Fibroblast of skin of abdomen (primary cell): ENCODE results near the gene PISD.

Experiments
- DNase-seq: peaks from one replicate; pipeline ENCODE4 v3.0.0-alpha.2; 2013

PISD gene

GRCh38 chr22:31652911-31653684 is 8.9 kb downstream of the PISD start:
- DNase-seq, result no peak

- DNase-seq, result no peak
Observed at GRCh38 chr22:31652088-31652487, 9.9 kb downstream of the PISD start.

DNA sequence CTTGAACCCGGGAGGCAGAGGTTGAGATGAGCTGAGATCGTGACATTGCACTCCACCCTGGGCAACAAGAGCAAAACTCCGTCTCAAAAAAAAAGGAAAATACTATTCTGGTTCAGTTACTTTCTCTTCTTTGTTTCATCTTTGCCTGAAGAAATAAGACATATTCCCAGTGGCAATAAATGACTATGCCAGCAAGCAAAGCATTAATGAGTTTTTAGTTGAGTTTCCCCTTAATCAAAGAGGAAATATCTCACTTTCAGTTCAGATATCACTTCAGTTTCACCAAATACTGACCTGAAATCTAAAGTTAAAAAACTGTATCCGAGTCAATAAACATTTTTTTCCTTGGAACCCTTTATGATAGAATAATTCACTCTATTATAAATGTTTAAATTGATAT is 10.4 kb downstream of the PISD start:
- no peak for DNase-seq

DNA sequence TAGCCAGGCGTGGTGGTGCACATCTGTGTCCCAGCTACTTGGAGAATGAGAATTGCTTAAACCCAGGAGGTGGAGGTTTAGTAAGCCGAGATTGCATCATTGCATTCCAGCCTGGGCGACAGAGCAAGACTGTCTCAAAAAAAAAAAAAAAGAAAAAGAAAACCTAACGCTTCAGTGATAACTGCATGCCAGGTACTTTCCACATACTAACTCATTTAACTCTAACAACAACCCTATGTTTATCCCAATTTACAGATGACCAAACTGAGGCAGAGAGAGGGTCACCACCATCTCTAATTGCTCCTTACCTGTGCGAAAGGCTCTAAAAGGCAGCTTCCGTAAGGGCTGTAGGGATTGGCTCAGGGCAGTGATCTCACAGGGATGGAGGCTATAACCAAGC is 11.6 kb downstream of the PISD start:
- DNase-seq, result peak; percentile 88

- peak; percentile 78 for DNase-seq
Observed at GRCh38 chr22:31647523-31648320, 14.3 kb downstream of the PISD start.

DNA sequence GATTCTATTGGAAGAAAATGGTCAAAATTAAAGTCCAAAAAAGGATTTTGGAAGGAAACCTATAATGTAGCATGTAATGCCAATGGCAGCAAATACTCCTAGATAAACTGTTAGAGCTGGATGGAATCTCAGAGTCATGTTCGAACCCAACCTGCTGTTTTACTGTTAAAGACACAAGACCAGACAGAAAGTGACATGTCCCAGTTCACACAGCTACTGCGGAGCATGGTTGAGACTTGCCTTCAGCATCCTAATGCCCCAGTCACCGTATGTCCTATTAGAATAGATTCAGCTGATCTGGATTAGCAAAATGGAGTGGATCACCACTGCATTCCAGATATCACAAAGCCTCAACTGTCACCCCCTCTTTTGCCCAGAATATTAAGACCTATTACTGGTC is 14.9 kb downstream of the PISD start:
- no peak for DNase-seq

DNA sequence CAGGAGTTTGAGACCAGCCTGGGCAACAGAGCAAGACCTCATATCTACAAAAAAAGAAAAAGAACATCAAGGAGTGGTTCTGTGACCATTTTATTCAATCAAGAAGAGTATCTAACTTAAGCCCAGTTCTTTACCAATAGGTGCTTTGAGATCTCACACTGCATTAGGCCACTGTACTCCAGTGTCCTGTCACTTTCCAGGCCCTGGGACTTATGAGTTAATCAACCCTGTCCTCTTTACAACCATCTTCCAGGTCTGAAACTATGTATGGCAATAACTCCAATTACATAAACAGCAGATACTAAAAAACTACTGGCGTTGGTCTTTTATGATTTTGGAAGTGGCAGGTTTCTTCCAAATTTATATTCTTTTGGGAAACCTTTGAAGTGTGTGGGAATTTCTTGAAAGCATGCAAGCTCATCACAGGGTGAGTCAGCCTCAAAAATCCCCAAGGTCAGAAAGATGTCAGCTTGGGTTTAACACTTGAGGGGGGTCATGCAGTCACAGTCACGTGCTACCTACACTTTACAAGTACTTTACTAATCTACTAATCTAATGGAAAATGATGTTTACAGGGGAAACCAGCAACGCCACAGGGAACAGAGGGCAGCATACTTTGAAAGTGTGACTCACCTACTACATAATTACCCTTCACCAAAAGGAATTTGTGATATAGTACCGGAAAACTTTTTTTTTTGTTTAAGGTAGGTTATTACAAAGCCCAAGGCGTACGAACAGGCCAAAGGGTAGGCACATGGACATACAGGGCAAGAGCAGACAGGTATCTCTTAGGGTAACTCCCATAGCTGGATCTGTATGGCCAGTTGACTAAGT is 15.6 kb downstream of the PISD start:
- DNase-seq, result peak; percentile 88

- DNase-seq, result no peak
Observed at GRCh38 chr22:31639436-31640039, 22.5 kb downstream of the PISD start.

DNA sequence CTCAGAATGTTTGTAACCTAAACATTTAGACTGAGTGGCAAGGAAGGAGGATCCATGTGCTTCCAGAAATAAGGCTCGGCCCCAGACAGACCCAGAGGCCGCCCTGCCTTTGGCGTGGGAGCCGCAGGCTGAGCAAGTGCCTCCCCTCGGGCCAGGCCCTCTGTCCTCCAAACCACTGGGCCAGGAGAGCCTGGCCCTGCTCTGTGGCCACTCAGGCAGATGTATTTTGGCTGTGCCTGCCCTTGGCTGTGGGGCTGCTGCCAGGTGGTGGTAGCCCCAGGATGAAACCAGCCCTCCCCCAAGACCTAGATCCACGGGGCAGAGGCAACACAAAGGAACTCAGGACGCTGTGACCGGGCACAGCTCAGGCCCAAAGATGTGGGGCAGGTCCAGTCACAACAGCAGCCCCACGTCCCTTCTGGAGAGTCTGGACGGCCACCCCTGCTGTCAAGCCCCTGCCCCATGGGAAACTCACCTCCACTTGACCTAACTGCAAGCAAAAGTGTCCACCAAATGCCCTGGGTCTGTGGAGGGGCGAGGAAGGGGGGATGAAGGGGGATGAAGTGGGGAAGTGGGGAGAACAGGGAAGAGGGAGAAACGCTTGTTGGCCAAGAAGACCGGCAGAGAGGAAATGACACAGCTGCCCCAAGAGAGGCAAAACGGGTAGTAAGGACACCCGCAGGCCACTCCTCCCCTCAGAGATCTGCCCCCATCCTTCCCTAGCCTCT is 24.0 kb downstream of the PISD start:
- no peak for DNase-seq

DNA sequence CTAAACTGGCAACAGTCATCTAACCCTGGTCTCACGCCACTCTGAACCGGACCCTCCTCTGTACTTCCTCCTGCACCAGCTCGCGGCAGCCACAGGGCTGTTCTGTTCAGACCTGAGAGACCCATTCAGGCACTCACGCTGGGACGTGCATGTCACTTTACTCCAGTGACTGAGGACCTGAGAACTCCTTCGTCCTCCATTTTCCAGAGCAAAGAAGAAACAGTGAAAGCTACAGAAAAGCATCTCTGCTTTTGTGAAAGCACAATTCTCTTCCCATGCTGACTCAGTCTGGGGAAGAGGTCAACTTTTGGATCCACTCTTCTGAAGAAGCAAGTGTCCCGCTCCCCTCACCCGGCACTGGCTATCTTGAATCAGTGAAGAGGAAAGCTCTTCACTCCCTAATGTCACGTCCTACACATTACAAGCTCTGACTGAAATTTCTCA is 24.5 kb downstream of the PISD start:
- DNase-seq, result no peak

- DNase-seq, result no peak
Observed at GRCh38 chr22:31635638-31636306, 26.2 kb downstream of the PISD start.

GRCh38 chr22:31631436-31631835 is 30.6 kb downstream of the PISD start:
- DNase-seq, result no peak

GRCh38 chr22:31630331-31631329 is 31.4 kb downstream of the PISD start:
- DNase-seq, result peak; percentile 82

DNA sequence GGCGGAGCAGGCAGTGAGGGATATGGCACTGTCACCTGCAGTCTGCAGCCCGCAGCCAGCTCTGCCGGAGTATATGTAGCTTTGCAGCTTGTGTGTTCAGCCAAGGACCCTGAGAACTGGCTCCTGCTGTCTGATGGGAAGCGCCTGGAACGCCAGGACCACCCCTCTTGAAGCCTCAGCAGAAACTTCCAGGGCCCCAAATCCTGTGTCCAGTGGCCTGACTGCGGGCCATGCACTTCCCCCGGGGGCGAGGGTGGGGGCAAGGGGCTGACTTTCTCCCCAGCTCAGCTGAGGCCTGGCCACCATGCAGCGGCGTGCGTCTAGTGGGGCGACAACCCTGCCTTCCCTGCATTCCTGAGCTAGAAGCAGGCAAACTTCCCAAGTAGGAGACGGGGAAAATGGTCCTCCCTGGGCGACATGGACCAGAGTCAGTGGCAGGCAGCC is 32.3 kb downstream of the PISD start:
- DNase-seq, result no peak

DNA sequence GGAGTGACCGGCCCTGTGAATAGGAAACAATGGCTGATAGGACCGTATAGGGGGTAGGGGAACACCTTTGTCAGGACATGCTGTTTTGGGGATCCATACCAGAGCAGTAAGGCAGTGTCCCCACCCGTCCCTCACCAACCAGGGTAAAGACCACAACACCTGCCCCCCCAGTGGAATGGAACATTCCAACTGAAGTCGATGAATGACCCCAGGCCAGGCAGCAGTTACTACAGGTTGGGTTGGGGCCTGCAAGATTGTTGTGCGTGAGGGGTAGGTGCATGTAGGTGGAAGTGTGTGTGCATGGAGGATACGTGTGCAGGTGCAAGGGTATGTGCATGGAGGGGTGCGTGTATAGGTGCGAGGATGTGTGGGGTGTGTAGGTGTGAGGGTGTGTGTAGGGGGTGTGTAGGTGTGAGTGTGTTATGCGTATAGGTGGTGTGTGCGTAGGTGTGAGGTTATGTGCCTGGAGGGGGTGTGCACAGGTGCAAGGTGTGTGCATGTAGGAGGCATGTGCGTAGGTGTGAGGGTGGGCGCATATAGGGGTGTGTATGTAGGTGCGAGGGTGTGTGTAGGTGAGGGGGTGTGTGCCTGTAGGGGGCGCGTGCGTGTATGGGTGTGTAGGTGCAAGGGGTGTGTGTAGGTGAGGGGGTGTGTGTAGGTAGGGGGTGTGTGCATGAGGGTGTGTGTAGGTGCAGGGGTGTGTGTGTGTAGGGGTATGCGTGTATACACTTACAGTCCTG is 32.9 kb downstream of the PISD start:
- no peak for DNase-seq

- DNase-seq, result no peak
Observed at GRCh38 chr22:31628362-31628761, 33.7 kb downstream of the PISD start.

- DNase-seq, result no peak
Observed at GRCh38 chr22:31627223-31627731, 34.7 kb downstream of the PISD start.

GRCh38 chr22:31626427-31627150 is 35.4 kb downstream of the PISD start:
- no peak for DNase-seq
